NCI-H82 (cell line): ENCODE data around the gene RPRML.
"Not testable (repeated sequence)": the region's sequence is repeated elsewhere in the genome, so short reads cannot be mapped to it uniquely, and the experiment has no call there.

ENCODE experiments used
- DNase-seq: peaks from one replicate; lab custom pipeline; 2025; lab: John Stamatoyannopoulos, UW

The RPRML gene

DNA sequence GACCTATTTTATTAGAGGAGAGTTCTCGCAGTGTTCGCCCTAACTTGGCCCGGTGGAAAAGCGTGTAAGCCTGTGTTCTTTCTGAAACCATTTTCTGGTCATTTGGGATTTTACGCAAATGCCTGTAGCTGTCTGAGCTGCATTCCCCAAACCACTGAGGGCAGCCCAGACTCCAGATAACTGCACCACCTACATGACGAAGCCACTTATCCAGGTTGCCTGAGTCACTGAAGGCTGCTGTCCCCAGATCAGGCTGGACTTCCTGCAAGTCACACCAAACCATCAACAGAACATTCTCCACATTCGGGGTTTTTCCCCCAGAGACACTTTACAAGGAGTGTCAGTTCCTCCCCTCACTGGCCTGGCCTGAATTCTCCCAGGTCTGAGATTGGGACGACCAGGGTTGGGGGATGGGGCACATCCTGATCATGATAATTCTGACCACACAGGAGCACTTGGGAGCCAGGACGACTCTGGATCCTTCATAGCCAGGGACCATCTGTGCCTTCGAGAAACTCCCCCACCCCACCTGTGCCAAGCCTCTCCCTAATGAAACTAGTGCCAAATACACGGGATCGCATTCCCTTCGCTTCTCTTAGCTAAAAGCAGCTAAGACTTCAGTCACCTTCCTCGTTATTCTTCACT is 2.3 kb downstream of the RPRML start:
- peak; percentile 39 for DNase-seq

- no peak for DNase-seq
Measured at GRCh38 chr17:46975287-46975686, 3.8 kb downstream of the RPRML start.

GRCh38 chr17:46974086-46974485 is 5.0 kb downstream of the RPRML start:
- DNase-seq = no peak

- no peak for DNase-seq
Measured at GRCh38 chr17:46972346-46972745, 6.7 kb downstream of the RPRML start.

DNA sequence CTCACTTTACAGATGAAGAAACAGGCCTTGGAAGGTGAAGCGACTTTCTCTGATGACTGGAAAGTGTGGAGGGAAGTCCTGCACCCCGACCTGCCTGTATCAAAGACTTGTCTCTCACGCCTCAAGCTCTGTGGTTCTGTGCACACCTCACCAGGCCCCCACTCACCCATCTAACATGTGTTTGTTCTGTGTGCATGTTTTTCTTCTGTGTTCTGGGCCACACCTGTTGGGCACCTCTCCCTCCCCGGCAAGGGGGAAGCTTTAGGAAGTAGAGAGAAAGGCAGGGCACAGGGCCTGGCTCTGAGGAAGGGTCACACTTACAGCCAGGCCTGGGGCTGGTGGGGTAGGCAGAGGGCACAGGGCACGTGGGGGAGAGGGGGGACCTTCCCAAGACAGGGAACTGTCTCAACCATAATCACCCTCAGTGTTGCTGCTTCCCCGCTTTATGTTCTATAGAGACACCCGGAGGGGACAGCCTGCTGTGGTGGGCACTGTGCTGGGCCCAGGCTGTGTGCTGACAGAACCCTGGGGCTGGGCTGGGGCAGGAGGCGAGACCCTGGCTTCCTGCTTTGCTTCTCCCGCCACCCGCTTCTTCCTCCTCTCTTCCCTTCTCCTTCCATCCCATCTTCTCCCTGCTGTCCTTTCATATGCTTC is 7.3 kb downstream of the RPRML start:
- DNase-seq = no peak

GRCh38 chr17:46968896-46969295 is 10.2 kb downstream of the RPRML start:
- no peak for DNase-seq

DNA sequence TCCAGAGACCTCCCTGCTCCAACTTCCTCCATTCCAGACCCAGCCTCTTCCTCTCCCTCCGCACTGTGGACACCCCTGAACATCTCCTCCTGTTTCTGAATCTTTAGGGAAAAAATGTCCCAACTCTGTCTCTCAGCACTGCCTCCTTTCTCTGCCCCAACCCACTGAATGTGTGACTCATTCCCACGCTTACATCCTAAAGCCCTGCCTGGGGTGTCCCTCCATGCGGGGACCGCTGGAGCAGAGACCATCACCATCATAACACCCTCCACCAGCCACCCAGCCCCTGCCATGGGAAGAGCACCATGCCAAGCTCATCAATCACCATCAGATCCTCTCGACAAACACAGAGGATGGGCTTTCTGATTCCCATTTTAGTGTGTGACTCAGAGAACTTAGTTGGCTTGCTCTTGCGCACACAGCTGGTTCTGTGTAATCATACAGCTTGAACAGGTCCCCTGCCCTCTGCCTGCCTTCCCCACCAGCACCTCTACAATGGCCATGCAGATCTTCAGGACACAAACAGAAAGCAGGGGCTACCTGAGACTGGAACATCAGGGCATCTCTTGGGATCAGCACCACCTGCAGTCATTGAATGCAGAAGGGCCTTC is 10.7 kb downstream of the RPRML start:
- no peak for DNase-seq

- DNase-seq = no peak
Measured at GRCh38 chr17:46964315-46965265, 14.5 kb downstream of the RPRML start.

- no peak for DNase-seq
Measured at GRCh38 chr17:46963571-46963970, 15.5 kb downstream of the RPRML start.

- no peak for DNase-seq
Measured at GRCh38 chr17:46962374-46962790, 16.7 kb downstream of the RPRML start.

DNA sequence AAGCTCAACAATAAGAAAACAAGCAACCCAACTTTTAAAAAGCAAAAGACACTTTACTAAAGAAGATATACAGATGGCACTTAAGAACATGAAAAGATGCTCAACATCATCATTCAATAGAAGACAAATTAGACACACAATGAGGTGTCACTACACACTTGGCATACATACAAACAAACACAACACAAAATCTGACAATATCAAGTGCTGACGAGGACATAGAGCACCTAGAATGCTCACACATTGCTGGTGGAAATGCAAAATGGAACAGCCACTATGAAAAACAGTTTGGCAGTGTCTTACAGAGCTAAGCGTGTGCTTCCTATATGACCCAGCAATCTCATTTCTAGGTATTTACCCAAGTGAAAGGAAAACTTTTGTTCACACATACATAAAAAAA is 18.9 kb downstream of the RPRML start:
- no peak for DNase-seq

GRCh38 chr17:46958041-46958591 is 20.9 kb downstream of the RPRML start:
- DNase-seq = no peak

DNA sequence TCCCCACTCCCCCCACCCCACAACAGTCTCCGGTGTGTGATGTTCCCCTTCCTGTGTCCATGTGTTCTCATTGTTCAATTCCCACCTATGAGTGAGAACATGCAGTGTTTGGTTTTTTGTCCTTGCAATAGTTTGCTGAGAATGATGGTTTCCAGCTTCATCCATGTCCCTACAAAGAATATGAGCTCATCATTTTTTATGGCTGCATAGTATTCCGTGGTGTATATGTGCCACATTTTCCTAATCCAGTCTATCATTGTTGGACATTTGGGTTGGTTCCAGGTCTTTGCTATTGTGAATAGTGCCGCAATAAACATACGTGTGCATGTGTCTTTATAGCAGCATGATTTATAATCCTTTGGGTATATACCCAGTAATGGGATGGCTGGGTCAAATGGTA is 25.9 kb downstream of the RPRML start:
- DNase-seq = not testable (repeated sequence)

GRCh38 chr17:46952115-46952514 is 26.9 kb downstream of the RPRML start:
- DNase-seq = no peak

GRCh38 chr17:46951706-46952105 is 27.3 kb downstream of the RPRML start:
- DNase-seq = no peak

DNA sequence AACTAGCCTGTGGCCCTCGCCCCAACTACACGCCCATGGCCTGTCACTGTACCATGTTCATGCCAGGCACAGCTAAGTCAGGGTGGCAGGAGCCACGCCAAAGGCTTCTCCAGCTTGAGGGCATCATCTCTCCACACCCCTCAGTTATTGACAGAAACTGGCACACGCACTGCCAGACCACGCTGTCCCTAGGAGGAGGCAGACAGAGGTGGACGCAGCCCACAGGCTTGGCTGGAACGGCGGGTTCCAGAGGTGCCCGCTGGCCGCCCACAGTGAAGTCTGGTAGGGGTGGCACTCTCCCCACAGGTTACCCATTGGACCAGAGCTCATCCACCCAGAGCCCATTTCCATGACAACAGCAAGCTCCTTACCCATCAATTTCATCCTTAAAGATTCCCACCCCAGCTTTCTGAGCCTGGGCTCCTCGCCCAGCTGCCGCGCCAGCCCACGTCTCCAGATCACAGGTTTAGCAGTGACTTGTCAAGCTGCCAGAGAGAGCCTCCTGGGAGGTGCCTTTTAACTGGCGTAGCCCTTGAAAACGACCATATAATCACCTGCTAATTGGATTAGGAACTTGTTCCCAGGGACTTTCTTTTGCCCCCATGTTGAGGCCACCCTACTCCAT is 27.9 kb downstream of the RPRML start:
- peak; percentile 99 for DNase-seq

DNA sequence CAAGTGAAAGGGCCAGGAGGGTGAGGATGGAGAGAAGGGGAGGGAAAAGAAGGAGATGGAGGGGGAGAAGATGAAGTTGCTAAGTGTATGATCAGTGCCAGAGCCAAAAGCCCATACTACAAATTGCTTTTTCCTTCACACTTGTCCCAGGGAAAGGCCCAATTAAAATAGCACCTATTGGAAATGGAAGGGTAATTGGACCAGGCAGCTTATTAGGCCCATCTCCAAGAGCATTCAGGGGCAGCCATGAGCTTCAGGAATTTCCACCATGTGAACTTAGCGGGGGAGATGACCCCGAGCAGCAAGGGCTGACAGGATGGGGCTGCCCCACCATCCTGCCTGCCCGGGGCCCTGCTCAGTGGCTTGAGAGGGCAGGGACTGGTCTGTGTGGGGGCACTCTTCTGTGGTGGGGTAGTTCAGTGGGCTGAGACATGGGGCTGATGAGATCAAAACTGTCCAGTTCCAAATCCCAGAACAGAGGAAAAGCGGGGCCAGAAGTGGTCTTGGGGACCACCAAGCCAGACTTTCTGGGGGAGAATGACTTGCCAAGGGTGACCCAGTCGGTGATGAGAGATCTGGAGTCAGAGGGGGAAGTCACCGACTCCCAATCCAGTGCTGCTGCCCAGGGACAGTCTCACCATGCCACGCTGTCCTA is 28.6 kb downstream of the RPRML start:
- peak; percentile 37 for DNase-seq

DNA sequence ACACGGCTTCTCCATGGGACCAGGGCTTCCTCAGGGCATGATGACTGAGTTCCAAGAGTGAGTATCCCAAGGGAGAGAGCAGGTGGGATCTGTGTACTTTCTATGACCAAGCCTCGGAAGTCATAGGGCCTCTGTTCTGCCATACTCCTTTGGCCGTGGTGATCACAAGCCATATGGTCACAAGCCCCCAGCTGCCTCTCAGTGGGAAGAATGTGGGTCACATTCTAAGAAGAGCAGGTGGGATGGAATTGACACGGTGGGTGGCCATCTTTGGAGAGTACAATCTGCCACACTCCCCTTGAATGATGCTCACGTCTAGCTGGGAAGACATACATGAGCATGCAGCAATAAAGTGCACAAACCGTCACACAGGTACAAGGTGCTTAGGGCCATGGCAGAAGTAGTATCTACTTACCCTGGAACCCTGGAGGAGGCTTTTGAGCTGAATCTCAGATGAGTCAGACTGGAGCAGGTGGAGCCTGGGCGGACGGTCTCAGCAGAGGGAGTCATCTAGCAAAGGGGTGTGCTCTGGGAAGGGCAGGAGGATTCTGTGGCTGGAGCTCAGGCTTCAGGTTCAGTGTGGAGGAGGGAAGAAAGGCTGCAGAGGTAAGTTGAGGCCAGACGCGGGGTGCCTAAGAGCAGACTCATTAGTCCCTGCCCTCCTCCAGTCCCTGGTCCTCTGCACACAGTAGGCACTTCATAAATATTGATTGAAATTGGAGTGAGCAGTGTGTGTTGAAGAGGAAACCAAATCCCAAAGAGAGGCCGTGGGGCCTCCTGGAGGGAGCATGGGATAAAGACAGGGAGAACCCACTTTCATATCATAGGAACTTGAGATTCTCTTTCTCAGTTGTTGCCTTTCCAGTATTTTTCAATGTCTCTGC is 29.5 kb downstream of the RPRML start:
- peak; percentile 27 for DNase-seq

- DNase-seq = peak; percentile 23
Measured at GRCh38 chr17:46948544-46948943, 30.5 kb downstream of the RPRML start.

DNA sequence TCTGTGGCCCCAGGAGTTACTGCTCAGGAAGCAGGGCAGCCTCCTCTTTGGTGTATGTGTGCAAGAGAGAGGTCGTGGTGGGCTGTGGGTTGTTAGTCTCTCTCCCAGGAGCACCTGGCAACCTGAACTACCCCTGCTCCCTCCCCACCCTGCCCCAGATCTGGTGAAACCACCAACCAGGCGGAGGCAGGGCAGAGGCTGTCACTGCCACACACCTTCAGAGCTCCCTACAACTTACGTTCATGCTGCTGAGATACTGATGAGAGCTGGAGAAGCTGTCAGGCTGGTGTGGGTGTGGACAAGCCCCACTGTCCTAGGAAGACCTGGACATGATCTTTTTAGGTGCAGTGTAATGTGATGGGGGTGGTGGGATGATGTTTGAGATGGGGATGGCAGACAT is 31.8 kb downstream of the RPRML start:
- DNase-seq = no peak
